ENCODE data around the gene ANKDD1A.

DNA sequence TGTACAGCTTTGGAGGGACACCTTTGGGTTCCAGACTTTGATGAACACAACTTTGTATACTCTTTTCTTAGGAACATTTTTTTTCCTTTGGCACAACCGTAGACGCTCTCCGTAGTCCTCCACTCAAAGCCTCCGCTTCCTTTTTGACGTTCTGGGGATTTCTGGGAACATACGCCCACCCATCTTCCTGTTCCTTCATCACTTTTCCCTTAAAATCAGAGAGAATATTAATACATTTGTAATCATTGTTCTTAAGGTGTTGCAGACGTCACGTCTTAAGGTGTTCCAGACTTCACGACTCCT, 78.4 kb downstream of the ANKDD1A start:
- TF ChIP-seq POLR2AphosphoS5 (IDR thresholded peaks at IDR 0.05) (no peak), EP300 (IDR thresholded peaks at IDR 0.05) (no peak), POLR2A (IDR thresholded peaks at IDR 0.05) (no peak)
- TF ChIP-seq, protein P1, sequence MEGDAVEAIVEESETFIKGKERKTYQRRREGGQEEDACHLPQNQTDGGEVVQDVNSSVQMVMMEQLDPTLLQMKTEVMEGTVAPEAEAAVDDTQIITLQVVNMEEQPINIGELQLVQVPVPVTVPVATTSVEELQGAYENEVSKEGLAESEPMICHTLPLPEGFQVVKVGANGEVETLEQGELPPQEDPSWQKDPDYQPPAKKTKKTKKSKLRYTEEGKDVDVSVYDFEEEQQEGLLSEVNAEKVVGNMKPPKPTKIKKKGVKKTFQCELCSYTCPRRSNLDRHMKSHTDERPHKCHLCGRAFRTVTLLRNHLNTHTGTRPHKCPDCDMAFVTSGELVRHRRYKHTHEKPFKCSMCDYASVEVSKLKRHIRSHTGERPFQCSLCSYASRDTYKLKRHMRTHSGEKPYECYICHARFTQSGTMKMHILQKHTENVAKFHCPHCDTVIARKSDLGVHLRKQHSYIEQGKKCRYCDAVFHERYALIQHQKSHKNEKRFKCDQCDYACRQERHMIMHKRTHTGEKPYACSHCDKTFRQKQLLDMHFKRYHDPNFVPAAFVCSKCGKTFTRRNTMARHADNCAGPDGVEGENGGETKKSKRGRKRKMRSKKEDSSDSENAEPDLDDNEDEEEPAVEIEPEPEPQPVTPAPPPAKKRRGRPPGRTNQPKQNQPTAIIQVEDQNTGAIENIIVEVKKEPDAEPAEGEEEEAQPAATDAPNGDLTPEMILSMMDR (IDR thresholded peaks at IDR 0.05), result no peak
